ENCODE data around the gene TOMM5. TPM values are rescaled to one million over a fixed set of nuclear protein-coding genes. Genes with fewer than 3 reads are reported as not detected.
A peak's percentile ranks its signal among the peaks of the same experiment; 100 is the strongest.

Gene TOMM5
- 185 and 207 TPM in 2 replicates for polyA plus RNA-seq (2011; rRNA removed)
- 36.2 and 41.8 TPM in 2 replicates for polyA minus RNA-seq (2011; rRNA and poly(A)+ RNA removed)

DNA sequence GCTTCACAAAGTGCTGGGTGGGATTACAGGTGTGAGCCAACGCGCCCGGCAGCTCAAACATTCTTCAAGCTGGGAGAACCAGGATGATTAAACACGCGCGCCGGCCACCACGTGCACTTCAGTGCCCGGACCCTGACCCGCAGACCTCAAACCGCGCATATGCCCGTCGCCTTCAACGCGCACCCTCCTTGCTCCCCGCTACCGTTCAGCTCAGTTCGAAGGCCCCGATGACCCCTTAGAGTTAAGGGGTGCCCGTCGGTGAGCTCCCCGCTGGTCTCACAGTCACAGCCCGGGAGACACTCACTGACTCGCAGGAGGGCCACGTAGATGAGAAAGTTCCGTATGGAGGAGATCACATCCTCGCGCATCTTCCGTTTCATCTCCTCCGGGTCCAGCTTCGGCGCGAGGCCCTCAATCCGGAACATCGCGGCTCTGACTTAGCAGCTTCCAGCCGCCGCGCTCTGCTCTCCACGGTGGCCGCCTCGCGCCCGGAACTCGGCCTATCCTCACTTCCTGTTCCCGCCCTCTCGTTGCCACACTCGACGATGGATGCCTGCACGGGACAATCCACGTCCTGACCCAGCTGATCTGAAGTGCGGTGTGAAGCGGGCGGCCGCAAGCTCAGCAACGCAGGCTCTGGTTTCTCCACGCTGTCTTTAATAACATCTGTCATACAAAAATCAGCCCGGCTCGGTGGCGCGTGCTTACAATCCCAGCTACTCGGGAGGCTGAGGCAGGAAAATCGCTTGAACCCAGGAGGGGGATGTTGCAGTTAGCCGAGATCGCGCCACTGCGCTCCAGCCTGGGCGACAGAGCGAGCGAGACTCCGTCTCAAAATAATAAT, at the start of gene TOMM5:
Gene TOMM5, minus strand, starts transcription at position 490 of the 844 bp plus-strand sequence. Its CDS starts 65 bp downstream, at position 425.
- ChIA-PET POLR2A (interaction anchor here (0.7 to 1.7 kb wide), 7 partner anchors 13 to 822 kb away, joined by 3 to 21 read pairs (median 6); partner anchors contain the start of genes DCAF10, EXOSC3, FBXO10 and ZBTB5), CTCF (interaction anchor here (0.5 to 2.1 kb wide), 3 partner anchors 11 to 111 kb away, joined by 3 to 10 read pairs (median 8); no protein-coding TSS in a partner anchor)
- TF ChIP-seq, protein P1, sequence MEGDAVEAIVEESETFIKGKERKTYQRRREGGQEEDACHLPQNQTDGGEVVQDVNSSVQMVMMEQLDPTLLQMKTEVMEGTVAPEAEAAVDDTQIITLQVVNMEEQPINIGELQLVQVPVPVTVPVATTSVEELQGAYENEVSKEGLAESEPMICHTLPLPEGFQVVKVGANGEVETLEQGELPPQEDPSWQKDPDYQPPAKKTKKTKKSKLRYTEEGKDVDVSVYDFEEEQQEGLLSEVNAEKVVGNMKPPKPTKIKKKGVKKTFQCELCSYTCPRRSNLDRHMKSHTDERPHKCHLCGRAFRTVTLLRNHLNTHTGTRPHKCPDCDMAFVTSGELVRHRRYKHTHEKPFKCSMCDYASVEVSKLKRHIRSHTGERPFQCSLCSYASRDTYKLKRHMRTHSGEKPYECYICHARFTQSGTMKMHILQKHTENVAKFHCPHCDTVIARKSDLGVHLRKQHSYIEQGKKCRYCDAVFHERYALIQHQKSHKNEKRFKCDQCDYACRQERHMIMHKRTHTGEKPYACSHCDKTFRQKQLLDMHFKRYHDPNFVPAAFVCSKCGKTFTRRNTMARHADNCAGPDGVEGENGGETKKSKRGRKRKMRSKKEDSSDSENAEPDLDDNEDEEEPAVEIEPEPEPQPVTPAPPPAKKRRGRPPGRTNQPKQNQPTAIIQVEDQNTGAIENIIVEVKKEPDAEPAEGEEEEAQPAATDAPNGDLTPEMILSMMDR (IDR thresholded peaks at IDR 0.05; ENCODE audit: low read depth, low read length) = no peak
- DNase-seq (ENCODE audit: low read depth, low spot score) = peak; percentile 84
- Histone ChIP-seq H3K27ac (ENCODE audit: low read depth, low read length) (peak within 1 kb of the TSS; percentile 86), H3K27me3 (ENCODE audit: control insufficient read depth, insufficient read depth, low read length) (peaks cover 7% of the 10 kb centered on the region), H3K4me3 (ENCODE audit: low read depth, low read length) (peak within 1 kb of the TSS; percentile 99), H3K9me3 (ENCODE audit: control insufficient read depth, insufficient read depth, low read length) (no peaks in the 10 kb centered on the region; the same call in 1 of the 2 replicates)

- no peak for DNase-seq (ENCODE audit: low read depth, low spot score)
- TF ChIP-seq, protein P1 (IDR thresholded peaks at IDR 0.05; ENCODE audit: low read depth, low read length) = no peak
- Histone ChIP-seq H3K27ac (ENCODE audit: low read depth, low read length) (no peak overlapping the region), H3K27me3 (ENCODE audit: control insufficient read depth, insufficient read depth, low read length) (peaks cover 23% of the 10 kb centered on the region), H3K9me3 (ENCODE audit: control insufficient read depth, insufficient read depth, low read length) (no peaks in the 10 kb centered on the region), H3K4me3 (ENCODE audit: low read depth, low read length) (no peak overlapping the region)
- POLR2A ChIA-PET = no interaction called here
- CTCF ChIA-PET = interaction anchor here (0.6 kb wide), 1 partner anchor 981 kb away, joined by 3 read pairs; no protein-coding TSS in a partner anchor
These were observed 48.9 kb upstream of the TOMM5 start for GRCh38 chr9:37641331-37641730.

GRCh38 chr9:37640246-37640645, 47.8 kb upstream of the TOMM5 start:
- no peak overlapping the region for H3K27ac ChIP-seq (ENCODE audit: low read depth, low read length)
- H3K27me3 ChIP-seq (ENCODE audit: control insufficient read depth, insufficient read depth, low read length) = peaks cover 23% of the 10 kb centered on the region
- TF ChIP-seq, protein P1 (IDR thresholded peaks at IDR 0.05; ENCODE audit: low read depth, low read length) = no peak
- no peak overlapping the region for H3K4me3 ChIP-seq (ENCODE audit: low read depth, low read length)
- CTCF ChIA-PET = no interaction called here
- DNase-seq (ENCODE audit: low read depth, low spot score) = no peak
- no peaks in the 10 kb centered on the region; the same call in 1 of the 2 replicates for H3K9me3 ChIP-seq (ENCODE audit: control insufficient read depth, insufficient read depth, low read length)
- POLR2A ChIA-PET = no interaction called here

- ChIA-PET POLR2A (no interaction called here), CTCF (no interaction called here)
- Histone ChIP-seq H3K4me3 (ENCODE audit: low read depth, low read length) (no peak overlapping the region), H3K27me3 (ENCODE audit: control insufficient read depth, insufficient read depth, low read length) (peaks cover 23% of the 10 kb centered on the region), H3K9me3 (ENCODE audit: control insufficient read depth, insufficient read depth, low read length) (no peaks in the 10 kb centered on the region; the same call in 1 of the 2 replicates), H3K27ac (ENCODE audit: low read depth, low read length) (no peak overlapping the region)
- TF ChIP-seq, protein P1 (IDR thresholded peaks at IDR 0.05; ENCODE audit: low read depth, low read length) = no peak
- no peak for DNase-seq (ENCODE audit: low read depth, low spot score)
These were observed 47.4 kb upstream of the TOMM5 start for GRCh38 chr9:37639841-37640240.

Measured in AG04450 (cell line).